ENCODE measurements around the gene DCD. TPM values are rescaled to one million over a fixed set of nuclear protein-coding genes. Genes with fewer than 3 reads are reported as not detected.
A peak's percentile ranks its signal among the peaks of the same experiment; 100 is the strongest.

Gene DCD
- total RNA-seq, 2 donors from 2014 or later: not detected

- Mint-ChIP-seq H3K4me1 (ENCODE audit: low read depth) (no peaks in the 10 kb centered on the region), H3K27ac (no peak overlapping the region), H3K9me3 (no peaks in the 10 kb centered on the region), H3K36me3 (ENCODE audit: insufficient read depth in 2 of 2) (no peaks in the 10 kb centered on the region), H3K4me3 (no peak overlapping the region), H3K27me3 (ENCODE audit: low read depth) (peaks cover 26% of the 10 kb centered on the region)
- DNase-seq (no peak), ATAC-seq (replicated peaks in 1 of 2) (no peak)
Measured at GRCh38 chr12:54612225-54612750, 35.9 kb downstream of the DCD start.

- H3K4me1 Mint-ChIP-seq (ENCODE audit: low read depth): no peaks in the 10 kb centered on the region
- peaks cover 23% of the 10 kb centered on the region for H3K27me3 Mint-ChIP-seq (ENCODE audit: low read depth)
- ATAC-seq (replicated peaks in 1 of 2): no peak
- no peaks in the 10 kb centered on the region for H3K36me3 Mint-ChIP-seq (ENCODE audit: insufficient read depth in 2 of 2)
- no peak overlapping the region for H3K4me3 Mint-ChIP-seq
- no peak overlapping the region for H3K27ac Mint-ChIP-seq
- no peaks in the 10 kb centered on the region for H3K9me3 Mint-ChIP-seq
- no peak for DNase-seq
Measured at GRCh38 chr12:54611715-54612149, 36.4 kb downstream of the DCD start.

DNA sequence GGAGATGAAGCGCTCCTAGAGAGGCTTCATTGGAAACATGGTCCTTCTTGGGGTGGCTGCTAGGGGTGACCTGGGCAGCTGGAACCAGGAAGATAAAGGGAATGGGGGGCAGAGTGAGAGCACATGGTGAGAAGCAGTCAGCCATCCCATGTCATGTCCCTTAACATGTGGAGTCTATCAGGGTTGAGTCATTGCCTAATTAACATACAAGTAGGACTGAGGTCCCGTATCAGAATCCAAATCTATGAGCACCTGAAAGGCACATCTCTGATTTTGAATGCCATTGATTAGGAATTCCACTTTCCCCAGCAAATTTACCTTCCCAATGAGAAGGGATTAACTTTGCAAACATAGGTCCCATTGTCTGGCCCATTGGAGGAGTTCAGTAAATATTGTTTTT lies 39.4 kb downstream of the DCD start:
- no peaks in the 10 kb centered on the region for H3K36me3 Mint-ChIP-seq (ENCODE audit: insufficient read depth in 2 of 2)
- no peak for ATAC-seq (replicated peaks in 1 of 2)
- H3K27me3 Mint-ChIP-seq (ENCODE audit: low read depth): peaks cover 8% of the 10 kb centered on the region
- no peak overlapping the region for H3K27ac Mint-ChIP-seq
- H3K4me3 Mint-ChIP-seq: no peak overlapping the region
- no peaks in the 10 kb centered on the region for H3K9me3 Mint-ChIP-seq
- H3K4me1 Mint-ChIP-seq (ENCODE audit: low read depth): no peaks in the 10 kb centered on the region
- DNase-seq: no peak

DNA sequence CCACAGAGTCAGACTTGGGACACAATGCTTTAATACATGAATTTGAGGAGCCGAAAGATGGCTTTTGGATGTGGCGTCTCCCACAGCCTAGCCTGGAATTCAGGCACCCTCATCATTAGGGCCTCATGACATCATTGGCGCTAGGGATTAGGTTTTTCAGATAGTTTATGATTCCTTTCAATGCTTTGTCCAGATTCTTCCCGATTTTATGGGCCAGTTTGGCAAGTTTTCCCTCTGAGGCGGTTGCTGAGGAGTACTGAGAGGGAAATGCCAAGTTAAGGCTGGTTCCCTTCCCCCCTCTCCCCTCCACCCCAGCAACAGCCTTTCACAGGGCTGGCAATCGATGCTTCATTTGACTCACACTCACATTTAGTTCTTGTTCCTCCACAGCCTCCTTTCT lies 40.0 kb downstream of the DCD start:
- peaks cover 8% of the 10 kb centered on the region for H3K27me3 Mint-ChIP-seq (ENCODE audit: low read depth)
- H3K27ac Mint-ChIP-seq: no peak overlapping the region
- no peaks in the 10 kb centered on the region for H3K36me3 Mint-ChIP-seq (ENCODE audit: insufficient read depth in 2 of 2)
- no peak overlapping the region for H3K4me3 Mint-ChIP-seq
- no peaks in the 10 kb centered on the region for H3K9me3 Mint-ChIP-seq
- no peak for ATAC-seq (replicated peaks in 1 of 2)
- H3K4me1 Mint-ChIP-seq (ENCODE audit: low read depth): peaks cover 2% of the 10 kb centered on the region
- DNase-seq: no peak

DNA sequence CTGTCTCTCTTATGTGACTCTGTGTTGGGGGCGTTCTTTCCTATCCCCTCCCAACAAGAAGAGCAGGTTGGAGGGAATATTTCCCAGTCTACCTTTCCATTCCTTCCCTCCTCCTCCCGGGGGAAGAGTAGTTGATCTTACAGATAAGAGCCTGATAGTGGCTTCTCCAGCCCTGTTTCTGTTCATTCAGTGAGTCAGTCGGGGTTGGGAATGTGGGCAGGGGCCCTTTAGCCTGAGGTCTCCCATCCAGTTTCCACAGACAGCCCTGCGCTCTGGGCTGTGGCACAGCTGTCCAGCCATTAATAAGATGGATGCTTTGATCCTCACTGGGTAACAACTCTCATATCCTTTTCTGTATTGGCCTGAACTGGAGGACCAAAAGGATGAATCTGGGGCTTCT lies 41.6 kb downstream of the DCD start:
- Mint-ChIP-seq H3K4me3 (no peak overlapping the region), H3K27me3 (ENCODE audit: low read depth) (peaks cover 8% of the 10 kb centered on the region), H3K36me3 (ENCODE audit: insufficient read depth in 2 of 2) (no peaks in the 10 kb centered on the region), H3K4me1 (ENCODE audit: low read depth) (peaks cover 6% of the 10 kb centered on the region), H3K27ac (no peak overlapping the region), H3K9me3 (no peaks in the 10 kb centered on the region)
- DNase-seq (no peak), ATAC-seq (replicated peaks in 1 of 2) (no peak)

- ATAC-seq (replicated peaks in 1 of 2): no peak
- H3K4me1 Mint-ChIP-seq (ENCODE audit: low read depth): peaks cover 6% of the 10 kb centered on the region
- DNase-seq: no peak
- H3K27me3 Mint-ChIP-seq (ENCODE audit: low read depth): peaks cover 8% of the 10 kb centered on the region
- no peaks in the 10 kb centered on the region for H3K36me3 Mint-ChIP-seq (ENCODE audit: insufficient read depth in 2 of 2)
- H3K9me3 Mint-ChIP-seq: no peaks in the 10 kb centered on the region
- no peak overlapping the region for H3K4me3 Mint-ChIP-seq
- no peak overlapping the region for H3K27ac Mint-ChIP-seq
Measured at GRCh38 chr12:54605138-54605970, 42.8 kb downstream of the DCD start.

GRCh38 chr12:54604436-54604835 lies 43.7 kb downstream of the DCD start:
- Mint-ChIP-seq H3K4me1 (ENCODE audit: low read depth) (peaks cover 6% of the 10 kb centered on the region), H3K27me3 (ENCODE audit: low read depth) (peaks cover 16% of the 10 kb centered on the region), H3K4me3 (no peak overlapping the region), H3K27ac (no peak overlapping the region), H3K36me3 (ENCODE audit: insufficient read depth in 2 of 2) (no peaks in the 10 kb centered on the region), H3K9me3 (no peaks in the 10 kb centered on the region)
- no peak for DNase-seq
- no peak for ATAC-seq (replicated peaks in 1 of 2)

DNA sequence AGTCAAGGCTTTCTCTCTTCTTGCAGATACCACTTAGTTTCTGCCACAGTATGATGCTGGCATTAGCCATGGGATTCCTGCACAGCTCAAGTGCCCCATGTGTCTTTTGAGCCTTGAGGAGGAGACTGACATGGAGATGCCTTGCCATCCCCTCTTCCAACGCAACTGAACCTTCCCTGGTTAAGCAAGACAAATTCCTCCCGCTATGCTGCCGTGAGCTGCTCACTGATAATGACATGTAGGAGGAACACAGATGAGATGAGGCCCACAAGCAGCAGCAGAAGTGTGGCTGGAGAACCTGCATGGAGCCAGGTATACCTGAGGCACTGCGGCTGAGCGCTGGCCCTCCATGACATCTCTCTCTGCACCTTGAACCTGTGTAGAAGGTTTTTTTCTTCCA lies 44.3 kb downstream of the DCD start:
- Mint-ChIP-seq H3K4me1 (ENCODE audit: low read depth) (peaks cover 6% of the 10 kb centered on the region), H3K27ac (no peak overlapping the region), H3K27me3 (ENCODE audit: low read depth) (peaks cover 22% of the 10 kb centered on the region), H3K4me3 (no peak overlapping the region), H3K9me3 (no peaks in the 10 kb centered on the region), H3K36me3 (ENCODE audit: insufficient read depth in 2 of 2) (no peaks in the 10 kb centered on the region)
- no peak for ATAC-seq (replicated peaks in 1 of 2)
- DNase-seq: no peak

- DNase-seq (peak; percentile 60 to 64), ATAC-seq (replicated peaks in 1 of 2) (peak; percentile 75 to 76)
- H3K4me3 Mint-ChIP-seq: no peak overlapping the region
- peaks cover 24% of the 10 kb centered on the region for H3K27me3 Mint-ChIP-seq (ENCODE audit: low read depth)
- H3K27ac Mint-ChIP-seq: no peak overlapping the region
- H3K9me3 Mint-ChIP-seq: no peaks in the 10 kb centered on the region
- H3K4me1 Mint-ChIP-seq (ENCODE audit: low read depth): peaks cover 6% of the 10 kb centered on the region
- H3K36me3 Mint-ChIP-seq (ENCODE audit: insufficient read depth in 2 of 2): no peaks in the 10 kb centered on the region
Measured at GRCh38 chr12:54603173-54603814, 44.9 kb downstream of the DCD start.

DNA sequence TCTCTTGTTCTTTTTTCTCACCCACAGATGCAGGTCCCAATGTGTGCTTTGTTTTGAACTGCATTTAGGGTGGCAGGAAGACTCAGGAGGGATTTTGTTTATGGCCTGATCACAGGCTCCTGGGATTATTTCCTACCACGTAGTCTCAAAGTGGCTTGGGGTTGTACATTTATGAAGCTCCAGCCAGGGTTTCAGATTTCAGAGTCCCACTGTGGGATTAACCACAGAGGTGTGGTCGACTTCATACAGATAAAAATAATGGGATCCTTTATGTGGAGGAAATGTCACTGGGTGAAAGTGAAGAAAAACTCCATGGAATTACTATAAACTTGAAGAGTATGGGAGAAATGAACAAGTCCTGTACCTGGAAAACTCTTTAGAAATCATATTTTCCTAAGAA lies 45.5 kb downstream of the DCD start:
- no peaks in the 10 kb centered on the region for H3K9me3 Mint-ChIP-seq
- DNase-seq (no peak), ATAC-seq (replicated peaks in 1 of 2) (no peak)
- no peak overlapping the region for H3K4me3 Mint-ChIP-seq
- H3K27me3 Mint-ChIP-seq (ENCODE audit: low read depth): peaks cover 22% of the 10 kb centered on the region
- no peaks in the 10 kb centered on the region for H3K36me3 Mint-ChIP-seq (ENCODE audit: insufficient read depth in 2 of 2)
- peaks cover 6% of the 10 kb centered on the region for H3K4me1 Mint-ChIP-seq (ENCODE audit: low read depth)
- H3K27ac Mint-ChIP-seq: peak overlapping the region; percentile 64

- Mint-ChIP-seq H3K27me3 (ENCODE audit: low read depth) (peaks cover 21% of the 10 kb centered on the region), H3K4me3 (no peak overlapping the region), H3K9me3 (no peaks in the 10 kb centered on the region), H3K36me3 (ENCODE audit: insufficient read depth in 2 of 2) (no peaks in the 10 kb centered on the region), H3K27ac (no peak overlapping the region), H3K4me1 (ENCODE audit: low read depth) (peaks cover 6% of the 10 kb centered on the region)
- DNase-seq (no peak), ATAC-seq (replicated peaks in 1 of 2) (no peak)
Measured at GRCh38 chr12:54601841-54602240, 46.3 kb downstream of the DCD start.

DNA sequence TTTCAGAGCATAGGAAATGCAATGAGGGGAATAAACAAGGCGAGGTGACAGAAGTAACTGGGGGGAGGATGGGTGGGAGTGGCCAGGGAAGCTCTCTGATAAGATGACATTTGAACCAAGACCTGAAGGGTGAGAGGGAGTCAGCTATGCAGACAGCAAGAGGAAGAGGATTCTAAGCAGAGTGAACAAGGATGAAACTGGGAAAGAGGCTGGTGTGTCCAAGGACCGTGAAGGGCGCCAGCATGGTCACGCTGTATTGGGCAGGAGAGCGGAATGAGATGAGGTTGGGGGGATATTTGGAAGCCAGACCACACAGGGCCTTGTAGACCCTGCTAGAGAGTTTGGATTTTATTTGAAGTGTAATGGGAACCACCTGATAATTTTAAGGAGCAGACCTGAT lies 49.2 kb downstream of the DCD start:
- H3K27ac Mint-ChIP-seq: no peak overlapping the region

GRCh38 chr12:54596526-54596946 lies 51.6 kb downstream of the DCD start:
- H3K36me3 Mint-ChIP-seq (ENCODE audit: insufficient read depth in 2 of 2): no peaks in the 10 kb centered on the region
- ATAC-seq (replicated peaks in 1 of 2) (peak; percentile 30 to 53), DNase-seq (peak; percentile 46 to 48)

More for the DNA sequence above, 49.2 kb downstream of the DCD start:
- ATAC-seq (replicated peaks in 1 of 2): no peak
- Mint-ChIP-seq H3K27me3 (ENCODE audit: low read depth) (peaks cover 27% of the 10 kb centered on the region), H3K4me3 (no peak overlapping the region), H3K36me3 (ENCODE audit: insufficient read depth in 2 of 2) (no peaks in the 10 kb centered on the region), H3K9me3 (no peaks in the 10 kb centered on the region), H3K4me1 (ENCODE audit: low read depth) (peaks cover 6% of the 10 kb centered on the region)
- DNase-seq: no peak

More at GRCh38 chr12:54596526-54596946, 51.6 kb downstream of the DCD start:
- no peaks in the 10 kb centered on the region for H3K4me1 Mint-ChIP-seq (ENCODE audit: low read depth)
- no peak overlapping the region for H3K4me3 Mint-ChIP-seq
- no peak overlapping the region for H3K27ac Mint-ChIP-seq
- no peaks in the 10 kb centered on the region for H3K9me3 Mint-ChIP-seq
- peaks cover 31% of the 10 kb centered on the region for H3K27me3 Mint-ChIP-seq (ENCODE audit: low read depth)

Data from activated T-cell treated with anti-CD3 and anti-CD28 coated beads, Interleukin-2, amount 50 U/mL, for 72 hours (primary cell).